Peyer's patch (tissue), 4 donors: Measurements from ENCODE around the gene GPATCH1. TPM values are rescaled to one million over a fixed set of nuclear protein-coding genes. Genes with fewer than 3 reads are reported as not detected.
"Not testable (repeated sequence)": the region's sequence is repeated elsewhere in the genome, so short reads cannot be mapped to it uniquely, and the experiment has no call there.

Experiments
- DNase-seq, 3 donors: peaks; one replicate each; pipeline ENCODE4 v3.0.0-alpha.2; 2017 to 2019
- H3K27ac ChIP-seq, 4 donors: fragments of 200-600 bp; sonication (generic); one replicate each; pipeline ENCODE4 v1.5.1; 2016 to 2019
- H3K27me3 ChIP-seq, 2 donors: fragments of 200-600 bp; sonication (generic); one replicate each; pipeline ENCODE4 v1.5.1; 2019
- H3K36me3 ChIP-seq, 3 donors: fragments of 200-600 bp; sonication (generic); one replicate each; pipeline ENCODE4 v1.5.1; 2016 to 2019
- H3K4me1 ChIP-seq, 4 donors: fragments of 200-600 bp; sonication (generic); one replicate each; pipeline ENCODE4 v1.5.1; 2016 to 2019
- H3K4me3 ChIP-seq, 4 donors: fragments of 200-600 bp; sonication (generic); 1 replicate in 3 of 4; 2 replicates in 1 of 4; pipeline ENCODE4 v1.5.1; 2016 to 2019; ENCODE audit warnings: mild to moderate bottlenecking in 1 of 4
- H3K9me3 ChIP-seq, 4 donors: fragments of 200-600 bp; sonication (generic); one replicate each; pipeline ENCODE4 v1.5.1; 2016 to 2019; ENCODE audit warnings: mild to moderate bottlenecking in 1 of 4
- POLR2A ChIP-seq, 2 donors: fragments of 450-650 bp; IDR thresholded peaks; one replicate each; pipeline ENCODE4 v1.5.1; 2017; ENCODE audit warnings: antibody characterized with exemption in 2 of 2, mild to moderate bottlenecking in 2 of 2, moderate library complexity in 2 of 2
- total RNA-seq, 4 donors: library from RNA; depleted of rRNA; stranded (reverse); fragments of >200 nt; gene quantifications; one replicate each; pipeline ENCODE4 v1.1.0, GENCODE V29; 2016
- TF ChIP-seq, protein P1 (sequence below), 6 experiments: fragments of 450-650 bp in 4 of 6; fragments of 200-600 bp in 2 of 6; sonication (generic) in 1 of 6; IDR thresholded peaks; one replicate each; pipeline ENCODE4 v1.5.1; 2017 to 2019; ENCODE audit warnings: antibody characterized with exemption in 6 of 6, mild to moderate bottlenecking in 3 of 6, moderate library complexity in 1 of 6

GPATCH1 gene
- total RNA-seq, 4 donors from 2014 or later, result 10.2 to 28.9 (median 19.5) TPM

DNA sequence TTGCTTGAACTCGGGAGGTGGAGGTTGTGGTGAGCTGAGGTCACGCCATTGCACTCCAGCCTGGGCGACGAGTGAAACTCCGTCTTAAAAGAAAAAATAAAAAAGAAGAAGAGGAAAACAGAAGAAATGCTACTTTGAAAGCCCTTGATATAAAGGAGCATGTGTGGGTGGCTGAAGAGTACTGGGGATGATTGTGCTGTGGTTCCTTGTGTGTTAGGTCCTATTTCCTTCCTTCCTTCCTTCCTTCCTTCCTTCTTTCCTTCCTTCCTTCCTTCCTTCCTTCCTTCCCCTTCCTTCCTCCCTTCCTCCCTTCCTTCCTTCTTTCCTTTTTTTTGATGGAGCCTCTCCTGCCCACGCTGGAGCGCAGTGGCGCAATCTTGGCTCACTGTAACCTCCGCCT, 65.2 kb downstream of the GPATCH1 start:
- H3K4me3 ChIP-seq, result no peak overlapping the region
- no peak for TF ChIP-seq POLR2A (IDR thresholded peaks at IDR 0.05)
- TF ChIP-seq, protein P1, sequence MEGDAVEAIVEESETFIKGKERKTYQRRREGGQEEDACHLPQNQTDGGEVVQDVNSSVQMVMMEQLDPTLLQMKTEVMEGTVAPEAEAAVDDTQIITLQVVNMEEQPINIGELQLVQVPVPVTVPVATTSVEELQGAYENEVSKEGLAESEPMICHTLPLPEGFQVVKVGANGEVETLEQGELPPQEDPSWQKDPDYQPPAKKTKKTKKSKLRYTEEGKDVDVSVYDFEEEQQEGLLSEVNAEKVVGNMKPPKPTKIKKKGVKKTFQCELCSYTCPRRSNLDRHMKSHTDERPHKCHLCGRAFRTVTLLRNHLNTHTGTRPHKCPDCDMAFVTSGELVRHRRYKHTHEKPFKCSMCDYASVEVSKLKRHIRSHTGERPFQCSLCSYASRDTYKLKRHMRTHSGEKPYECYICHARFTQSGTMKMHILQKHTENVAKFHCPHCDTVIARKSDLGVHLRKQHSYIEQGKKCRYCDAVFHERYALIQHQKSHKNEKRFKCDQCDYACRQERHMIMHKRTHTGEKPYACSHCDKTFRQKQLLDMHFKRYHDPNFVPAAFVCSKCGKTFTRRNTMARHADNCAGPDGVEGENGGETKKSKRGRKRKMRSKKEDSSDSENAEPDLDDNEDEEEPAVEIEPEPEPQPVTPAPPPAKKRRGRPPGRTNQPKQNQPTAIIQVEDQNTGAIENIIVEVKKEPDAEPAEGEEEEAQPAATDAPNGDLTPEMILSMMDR (IDR thresholded peaks at IDR 0.05), result no peak
- H3K9me3 ChIP-seq, result no peaks in the 10 kb centered on the region
- peaks cover 0 to 6% (median 0%) of the 10 kb centered on the region in 4 donors for H3K4me1 ChIP-seq
- DNase-seq, result no peak
- H3K27me3 ChIP-seq, result no peaks in the 10 kb centered on the region
- no peaks in the 10 kb centered on the region for H3K36me3 ChIP-seq
- no peak overlapping the region for H3K27ac ChIP-seq

DNA sequence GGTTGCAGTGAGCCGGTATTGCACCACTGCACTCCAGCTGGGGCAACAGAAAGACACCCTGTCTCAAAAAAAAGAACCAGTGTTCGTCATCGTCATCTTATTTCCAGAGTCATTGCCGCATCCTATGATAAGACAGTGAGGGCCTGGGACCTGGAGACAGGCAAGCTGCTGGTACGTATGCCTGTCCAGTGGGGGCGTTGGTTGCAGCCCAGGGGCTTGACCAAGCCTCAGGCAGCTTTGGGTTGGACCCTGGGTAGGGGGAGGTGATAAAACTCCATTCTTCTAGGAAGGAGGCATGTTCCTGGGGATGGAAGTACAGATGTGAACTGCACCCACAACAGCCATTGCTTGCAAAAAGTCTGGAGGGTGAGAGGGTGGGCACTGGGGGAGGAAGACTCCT, 66.6 kb downstream of the GPATCH1 start:
- peaks cover 0 to 6% (median 0%) of the 10 kb centered on the region in 4 donors for H3K4me1 ChIP-seq
- no peaks in the 10 kb centered on the region for H3K9me3 ChIP-seq
- no peak overlapping the region for H3K4me3 ChIP-seq
- DNase-seq, result no peak
- H3K27ac ChIP-seq, result no peak overlapping the region
- no peaks in the 10 kb centered on the region for H3K36me3 ChIP-seq
- no peak for TF ChIP-seq POLR2A (IDR thresholded peaks at IDR 0.05)
- TF ChIP-seq, protein P1 (IDR thresholded peaks at IDR 0.05), result no peak
- no peaks in the 10 kb centered on the region for H3K27me3 ChIP-seq

DNA sequence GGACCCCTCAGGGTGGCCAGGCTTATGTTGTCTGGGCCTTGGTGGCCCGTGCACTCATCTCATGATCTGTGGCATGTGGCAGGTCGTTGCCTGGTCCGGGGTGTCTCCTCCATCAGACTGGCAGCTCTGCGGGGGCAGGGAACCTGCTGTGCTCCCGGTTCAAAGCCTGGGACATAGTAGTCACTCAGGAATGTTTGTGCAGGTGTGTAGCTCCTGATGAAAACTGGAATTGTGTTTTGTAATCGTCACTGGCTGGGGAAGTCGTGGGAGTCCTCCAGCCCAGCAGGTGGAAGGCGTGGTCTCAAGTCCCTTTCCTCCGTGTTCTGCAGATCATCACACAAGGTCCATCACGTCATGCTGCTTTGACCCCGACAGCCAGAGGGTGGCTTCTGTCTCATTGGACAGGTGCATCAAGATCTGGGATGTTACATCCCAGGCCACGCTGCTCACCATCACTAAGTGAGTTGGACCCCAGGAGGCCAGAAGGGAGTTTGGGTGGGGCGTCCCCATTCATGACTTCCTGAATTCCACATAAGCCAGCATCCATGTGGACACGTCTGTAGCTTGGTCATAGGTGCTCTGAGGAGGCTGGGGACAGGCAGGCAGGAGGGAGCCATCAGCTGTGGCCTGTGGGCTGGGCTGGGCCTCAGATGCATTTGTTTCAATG, 70.0 kb downstream of the GPATCH1 start:
- no peaks in the 10 kb centered on the region for H3K9me3 ChIP-seq
- no peaks in the 10 kb centered on the region for H3K27me3 ChIP-seq
- H3K4me3 ChIP-seq, result no peak overlapping the region
- H3K4me1 ChIP-seq, result no peaks in the 10 kb centered on the region
- H3K27ac ChIP-seq, result no peak overlapping the region
- TF ChIP-seq POLR2A (IDR thresholded peaks at IDR 0.05), result no peak
- TF ChIP-seq, protein P1 (IDR thresholded peaks at IDR 0.05), result no peak
- no peaks in the 10 kb centered on the region for H3K36me3 ChIP-seq
- no peak for DNase-seq

DNA sequence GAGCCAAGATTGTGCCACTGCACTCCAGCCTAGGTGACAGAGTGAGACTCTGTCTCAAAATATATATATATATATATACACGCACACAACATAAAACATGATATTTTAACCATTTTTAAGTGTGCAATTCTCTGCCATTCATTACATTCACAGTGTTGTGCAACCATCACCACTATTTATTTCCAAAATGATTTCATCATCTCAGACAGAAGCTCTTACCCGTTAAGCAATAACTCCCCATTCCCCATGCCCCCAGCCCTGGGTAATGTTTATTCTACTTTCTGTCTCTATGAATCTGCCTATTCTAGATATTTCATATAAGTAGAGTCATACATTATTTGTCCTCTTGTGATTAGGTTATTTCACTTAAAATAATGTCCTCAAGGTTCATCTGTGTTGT, 71.2 kb downstream of the GPATCH1 start:
- Histone ChIP-seq H3K9me3 (no peaks in the 10 kb centered on the region), H3K27ac (no peak overlapping the region), H3K4me3 (no peak overlapping the region), H3K4me1 (no peaks in the 10 kb centered on the region), H3K27me3 (no peaks in the 10 kb centered on the region), H3K36me3 (no peaks in the 10 kb centered on the region)
- DNase-seq, result no peak
- TF ChIP-seq, protein P1 (IDR thresholded peaks at IDR 0.05), result no peak
- no peak for TF ChIP-seq POLR2A (IDR thresholded peaks at IDR 0.05)

DNA sequence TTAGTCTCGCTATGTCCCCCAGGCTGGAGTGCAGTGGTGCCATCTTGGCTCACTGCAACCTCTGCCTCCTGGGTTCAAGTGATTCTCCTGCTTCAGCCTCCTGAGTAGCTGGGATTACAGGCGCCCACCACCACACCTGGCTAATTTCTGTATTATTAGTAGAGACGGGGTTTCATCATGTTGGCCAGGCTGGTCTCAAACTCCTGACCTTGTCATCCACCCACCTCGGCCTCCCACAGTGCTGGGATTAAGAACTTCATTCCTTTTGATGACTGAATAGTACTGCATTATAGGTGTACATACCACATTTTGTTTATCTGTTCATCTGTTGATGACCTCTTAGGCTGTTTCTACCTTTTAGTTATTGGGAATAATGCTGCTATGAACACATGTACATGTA, 71.6 kb downstream of the GPATCH1 start:
- DNase-seq, H3K36me3 ChIP-seq, H3K27me3 ChIP-seq, H3K9me3 ChIP-seq, H3K4me3 ChIP-seq, H3K27ac ChIP-seq, H3K4me1 ChIP-seq: not testable (repeated sequence)

DNA sequence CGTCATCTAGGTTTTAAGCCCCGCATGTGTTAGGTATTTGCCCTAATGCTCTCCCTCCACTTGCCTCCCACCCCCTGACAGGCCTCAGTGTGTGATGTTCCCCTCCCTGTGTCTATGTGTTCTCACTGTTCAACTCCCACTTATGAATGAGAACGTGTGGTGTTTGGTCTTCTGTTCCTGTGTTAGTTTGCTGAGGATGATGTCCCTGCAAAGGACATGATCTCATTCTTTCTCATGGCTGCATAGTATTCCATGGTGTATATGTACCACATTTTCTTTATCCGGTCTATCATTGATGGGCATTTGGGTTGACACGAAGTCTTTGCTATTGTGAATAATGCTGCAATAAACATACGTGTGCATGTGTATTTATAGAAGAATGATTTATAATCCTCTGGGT, 73.3 kb downstream of the GPATCH1 start:
- not testable (repeated sequence) for H3K27me3 ChIP-seq, H3K4me1 ChIP-seq, DNase-seq, H3K36me3 ChIP-seq, H3K9me3 ChIP-seq, H3K27ac ChIP-seq, H3K4me3 ChIP-seq

DNA sequence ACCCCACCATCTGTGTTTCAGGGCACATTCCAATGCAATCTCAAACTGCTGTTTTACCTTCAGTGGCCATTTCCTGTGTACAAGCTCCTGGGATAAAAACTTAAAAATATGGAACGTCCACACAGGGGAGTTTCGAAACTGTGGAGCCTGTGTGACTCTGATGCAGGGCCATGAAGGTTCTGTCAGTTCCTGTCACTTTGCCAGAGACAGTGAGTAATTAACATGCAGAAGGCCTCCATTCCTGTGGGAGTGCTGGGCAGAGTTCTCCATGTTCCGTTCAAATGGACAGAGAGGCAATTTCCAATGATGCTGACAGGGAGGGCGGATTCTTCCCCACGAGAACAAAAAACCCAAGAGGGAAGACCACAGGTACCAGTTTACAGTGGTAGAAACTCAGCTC, 75.4 kb downstream of the GPATCH1 start:
- TF ChIP-seq, protein P1 (IDR thresholded peaks at IDR 0.05), result no peak
- TF ChIP-seq POLR2A (IDR thresholded peaks at IDR 0.05), result no peak

More for the DNA sequence above, 75.4 kb downstream of the GPATCH1 start:
- no peak for DNase-seq
- no peaks in the 10 kb centered on the region for H3K9me3 ChIP-seq
- no peaks in the 10 kb centered on the region for H3K4me1 ChIP-seq
- H3K4me3 ChIP-seq, result no peak overlapping the region
- H3K36me3 ChIP-seq, result no peaks in the 10 kb centered on the region
- H3K27ac ChIP-seq, result no peak overlapping the region
- no peaks in the 10 kb centered on the region for H3K27me3 ChIP-seq
